ENCODE data around the gene EDN2. TPM values are rescaled to one million over a fixed set of nuclear protein-coding genes. Genes with fewer than 3 reads are reported as not detected.

The EDN2 gene
- polyA plus RNA-seq, 1 donor from 2014 or later = not detected

- TF ChIP-seq POLR2AphosphoS5 (IDR thresholded peaks at IDR 0.05) = no peak
- no peak for TF ChIP-seq TAF1 (IDR thresholded peaks at IDR 0.05; ENCODE audit: low read depth)
- TF ChIP-seq EZH2 (IDR thresholded peaks at IDR 0.05; ENCODE audit: borderline replicate concordance, insufficient read depth, low read length, poor library complexity, severe bottlenecking) = no peak
- no peaks in the 10 kb centered on the region for H4K20me1 ChIP-seq (ENCODE audit: insufficient read depth)
- no peak overlapping the region for H3K27ac ChIP-seq (ENCODE audit: low read length)
- no peaks in the 10 kb centered on the region for H3K9me2 ChIP-seq (ENCODE audit: insufficient read depth, low read length)
- H3K9ac ChIP-seq (ENCODE audit: low read length) = no peak overlapping the region
- no peak overlapping the region for H3K4me2 ChIP-seq (ENCODE audit: low read length)
- H3F3A ChIP-seq (ENCODE audit: insufficient read depth, low read length, poor library complexity, severe bottlenecking) = no peaks in the 10 kb centered on the region
- no peak overlapping the region for H3K4me3 ChIP-seq (ENCODE audit: low read length)
- no peaks in the 10 kb centered on the region for H3K36me3 ChIP-seq (ENCODE audit: insufficient read depth, low read length)
- H3K27me3 ChIP-seq (ENCODE audit: insufficient read depth, low read depth, low read length) = peaks cover 15% of the 10 kb centered on the region
- no peak overlapping the region for H2AFZ ChIP-seq (ENCODE audit: low read depth, low read length)
- no peaks in the 10 kb centered on the region for H3K79me2 ChIP-seq (replicated peaks; ENCODE audit: insufficient read depth, low read length)
- H3K9me3 ChIP-seq (ENCODE audit: low read length) = no peaks in the 10 kb centered on the region
Observed at GRCh38 chr1:41489561-41489960, 5.1 kb upstream of the EDN2 start.

- H3K9me2 ChIP-seq (ENCODE audit: insufficient read depth, low read length) = no peaks in the 10 kb centered on the region
- no peaks in the 10 kb centered on the region for H4K20me1 ChIP-seq (ENCODE audit: insufficient read depth)
- H3K4me2 ChIP-seq (ENCODE audit: low read length) = no peak overlapping the region
- H3F3A ChIP-seq (ENCODE audit: insufficient read depth, low read length, poor library complexity, severe bottlenecking) = no peaks in the 10 kb centered on the region
- no peak overlapping the region for H3K27ac ChIP-seq (ENCODE audit: low read length)
- no peaks in the 10 kb centered on the region for H3K79me2 ChIP-seq (replicated peaks; ENCODE audit: insufficient read depth, low read length)
- H3K9me3 ChIP-seq (ENCODE audit: low read length) = no peaks in the 10 kb centered on the region
- H2AFZ ChIP-seq (ENCODE audit: low read depth, low read length) = no peak overlapping the region
- no peak for TF ChIP-seq SMC3 (conservative IDR thresholded peaks at IDR 0.05; ENCODE audit: poor library complexity)
- TF ChIP-seq EZH2 (IDR thresholded peaks at IDR 0.05; ENCODE audit: borderline replicate concordance, insufficient read depth, low read length, poor library complexity, severe bottlenecking) = no peak
- H3K36me3 ChIP-seq (ENCODE audit: insufficient read depth, low read length) = no peaks in the 10 kb centered on the region
- H3K9ac ChIP-seq (ENCODE audit: low read length) = no peak overlapping the region
- H3K27me3 ChIP-seq (ENCODE audit: insufficient read depth, low read depth, low read length) = peaks cover 15% of the 10 kb centered on the region
- H3K4me3 ChIP-seq (ENCODE audit: low read length) = no peak overlapping the region
Observed at GRCh38 chr1:41488040-41488951, 3.8 kb upstream of the EDN2 start.

DNA sequence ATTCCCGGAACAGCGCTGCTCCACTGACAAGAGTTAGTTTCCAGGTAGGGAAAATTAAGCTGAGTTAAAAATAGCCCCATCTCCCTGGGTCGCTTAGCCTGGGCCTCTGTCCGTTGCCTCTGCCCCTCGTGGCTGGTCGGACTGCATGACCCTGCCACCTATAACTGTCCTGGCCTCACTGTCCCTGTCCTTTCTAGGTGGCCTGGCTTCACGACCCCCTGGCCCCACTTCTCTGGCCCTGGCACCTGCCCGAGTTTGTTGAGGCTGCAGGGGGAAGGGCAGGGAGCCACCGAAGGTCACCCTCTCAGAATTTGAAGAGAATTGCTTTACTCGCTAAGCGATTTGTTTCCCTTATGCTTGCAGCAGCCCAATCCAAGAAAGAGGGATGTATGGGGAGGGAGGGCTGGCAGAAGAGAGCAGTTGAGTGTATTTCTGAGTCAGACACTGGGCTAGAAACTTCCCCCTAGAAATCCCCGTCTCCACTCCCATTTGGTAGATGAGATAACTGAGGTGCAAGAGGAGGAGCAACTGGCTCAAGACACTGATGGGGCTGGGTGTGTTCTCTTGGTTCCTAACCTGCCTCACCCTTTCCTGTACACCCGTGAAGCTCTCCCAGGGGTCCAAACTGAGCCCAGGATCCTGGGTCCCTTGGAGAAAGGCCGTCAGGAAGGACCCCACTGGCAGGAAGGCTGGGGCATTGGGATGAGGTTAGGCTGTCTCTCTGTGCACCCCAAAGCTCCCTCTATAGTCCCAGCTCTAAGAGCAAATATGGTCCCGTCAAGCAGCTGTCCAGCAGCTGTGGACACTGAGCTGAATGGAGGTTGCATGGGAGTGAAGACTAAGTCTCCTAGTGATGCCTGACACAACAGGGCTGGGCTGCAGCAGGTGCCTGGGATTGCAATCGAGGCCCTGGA lies 2.9 kb upstream of the EDN2 start:
- no peaks in the 10 kb centered on the region for H3K79me2 ChIP-seq (replicated peaks; ENCODE audit: insufficient read depth, low read length)
- no peaks in the 10 kb centered on the region for H4K20me1 ChIP-seq (ENCODE audit: insufficient read depth)
- H3K9me2 ChIP-seq (ENCODE audit: insufficient read depth, low read length) = no peaks in the 10 kb centered on the region
- no peaks in the 10 kb centered on the region for H3F3A ChIP-seq (ENCODE audit: insufficient read depth, low read length, poor library complexity, severe bottlenecking)
- H3K9ac ChIP-seq (ENCODE audit: low read length) = peak overlapping the region; percentile 30
- H3K27me3 ChIP-seq (ENCODE audit: insufficient read depth, low read depth, low read length) = peaks cover 15% of the 10 kb centered on the region
- H3K4me2 ChIP-seq (ENCODE audit: low read length) = no peak overlapping the region
- H3K36me3 ChIP-seq (ENCODE audit: insufficient read depth, low read length) = no peaks in the 10 kb centered on the region
- TF ChIP-seq POLR2AphosphoS5 (IDR thresholded peaks at IDR 0.05) (no peak), SMC3 (conservative IDR thresholded peaks at IDR 0.05; ENCODE audit: poor library complexity) (no peak), MXI1 (conservative IDR thresholded peaks at IDR 0.05; ENCODE audit: poor library complexity, severe bottlenecking) (no peak), CTCF (IDR thresholded peaks at IDR 0.05; ENCODE audit: poor library complexity, severe bottlenecking) (no peak), REST (IDR thresholded peaks at IDR 0.05; ENCODE audit: borderline replicate concordance) (no peak), EP300 (conservative IDR thresholded peaks at IDR 0.05; ENCODE audit: poor library complexity, severe bottlenecking) (no peak), RAD21 (conservative IDR thresholded peaks at IDR 0.05) (no peak), EZH2 (IDR thresholded peaks at IDR 0.05; ENCODE audit: borderline replicate concordance, insufficient read depth, low read length, poor library complexity, severe bottlenecking) (no peak), TAF1 (IDR thresholded peaks at IDR 0.05; ENCODE audit: low read depth) (no peak)
- H3K4me3 ChIP-seq (ENCODE audit: low read length) = peak overlapping the region; percentile 35
- H3K9me3 ChIP-seq (ENCODE audit: low read length) = no peaks in the 10 kb centered on the region
- no peak overlapping the region for H3K27ac ChIP-seq (ENCODE audit: low read length)
- H2AFZ ChIP-seq (ENCODE audit: low read depth, low read length) = peak overlapping the region; percentile 35
